ENCODE results near the gene RBMS2.

DNA sequence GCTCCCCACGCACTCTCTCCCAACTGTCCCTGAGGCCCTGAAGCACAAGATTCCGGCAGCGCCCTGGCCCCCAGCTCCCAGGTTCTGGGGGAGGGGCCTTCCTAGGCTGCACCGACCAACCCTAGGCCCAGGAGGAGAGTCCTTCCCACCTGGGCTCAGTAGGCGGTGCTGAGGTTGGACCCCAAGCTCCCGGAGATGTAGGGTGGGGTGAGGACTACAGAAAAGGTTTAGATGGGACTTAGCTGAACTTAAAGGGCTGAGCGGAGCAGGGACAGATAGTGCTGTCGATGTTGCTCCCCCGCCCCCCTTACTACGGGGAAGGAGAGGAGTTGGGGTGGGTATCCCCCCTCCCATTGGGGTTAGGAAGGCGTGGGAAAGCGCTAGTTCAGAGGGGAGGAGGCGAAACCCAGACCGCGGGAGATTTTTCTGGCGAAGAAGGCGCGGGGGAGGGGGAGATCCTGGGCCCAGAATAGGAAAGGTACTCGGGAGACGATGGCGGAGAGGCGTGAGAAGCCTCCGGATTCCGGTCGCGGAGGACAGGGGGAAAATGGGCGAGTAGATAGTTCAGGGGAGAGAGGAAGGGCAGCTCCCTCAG is 112.7 kb downstream of the RBMS2 start:
- TF ChIP-seq EZH2 (IDR thresholded peaks at IDR 0.05; ENCODE audit: insufficient read depth, poor library complexity, severe bottlenecking) = no peak
- no peak for TF ChIP-seq EZH2phosphoT487 (IDR thresholded peaks at IDR 0.05; ENCODE audit: insufficient read depth, low read depth)

Measured in GM23248 (cell line).